ENCODE data around the gene MCC.

The MCC gene

DNA sequence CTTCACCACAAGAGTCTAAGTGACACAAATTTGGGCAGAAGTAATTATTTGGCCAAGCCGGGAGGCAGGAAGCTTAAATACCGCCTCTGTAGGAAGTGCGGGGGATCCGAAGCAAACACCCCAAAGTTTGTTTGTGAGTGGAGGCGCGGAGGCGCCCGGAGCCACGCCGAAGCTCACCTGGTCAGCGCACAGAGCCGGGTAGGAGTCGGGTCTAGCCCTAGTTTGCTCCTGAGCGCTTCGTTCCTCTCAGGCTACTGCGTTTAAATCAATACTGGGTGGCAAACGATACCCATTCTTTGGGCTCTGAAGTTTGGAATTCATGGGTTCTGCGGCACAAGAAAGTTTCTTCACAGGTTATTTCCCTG is 855 bp downstream of the MCC start:
- TF ChIP-seq TEAD4 (IDR thresholded peaks at IDR 0.05) (no peak), EGR1 (IDR thresholded peaks at IDR 0.05) (no peak), EP300 (IDR thresholded peaks at IDR 0.05; ENCODE audit: borderline replicate concordance) (no peak)
- TF ChIP-seq, protein P1, sequence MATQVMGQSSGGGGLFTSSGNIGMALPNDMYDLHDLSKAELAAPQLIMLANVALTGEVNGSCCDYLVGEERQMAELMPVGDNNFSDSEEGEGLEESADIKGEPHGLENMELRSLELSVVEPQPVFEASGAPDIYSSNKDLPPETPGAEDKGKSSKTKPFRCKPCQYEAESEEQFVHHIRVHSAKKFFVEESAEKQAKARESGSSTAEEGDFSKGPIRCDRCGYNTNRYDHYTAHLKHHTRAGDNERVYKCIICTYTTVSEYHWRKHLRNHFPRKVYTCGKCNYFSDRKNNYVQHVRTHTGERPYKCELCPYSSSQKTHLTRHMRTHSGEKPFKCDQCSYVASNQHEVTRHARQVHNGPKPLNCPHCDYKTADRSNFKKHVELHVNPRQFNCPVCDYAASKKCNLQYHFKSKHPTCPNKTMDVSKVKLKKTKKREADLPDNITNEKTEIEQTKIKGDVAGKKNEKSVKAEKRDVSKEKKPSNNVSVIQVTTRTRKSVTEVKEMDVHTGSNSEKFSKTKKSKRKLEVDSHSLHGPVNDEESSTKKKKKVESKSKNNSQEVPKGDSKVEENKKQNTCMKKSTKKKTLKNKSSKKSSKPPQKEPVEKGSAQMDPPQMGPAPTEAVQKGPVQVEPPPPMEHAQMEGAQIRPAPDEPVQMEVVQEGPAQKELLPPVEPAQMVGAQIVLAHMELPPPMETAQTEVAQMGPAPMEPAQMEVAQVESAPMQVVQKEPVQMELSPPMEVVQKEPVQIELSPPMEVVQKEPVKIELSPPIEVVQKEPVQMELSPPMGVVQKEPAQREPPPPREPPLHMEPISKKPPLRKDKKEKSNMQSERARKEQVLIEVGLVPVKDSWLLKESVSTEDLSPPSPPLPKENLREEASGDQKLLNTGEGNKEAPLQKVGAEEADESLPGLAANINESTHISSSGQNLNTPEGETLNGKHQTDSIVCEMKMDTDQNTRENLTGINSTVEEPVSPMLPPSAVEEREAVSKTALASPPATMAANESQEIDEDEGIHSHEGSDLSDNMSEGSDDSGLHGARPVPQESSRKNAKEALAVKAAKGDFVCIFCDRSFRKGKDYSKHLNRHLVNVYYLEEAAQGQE (IDR thresholded peaks at IDR 0.05; ENCODE audit: low read depth): no peak
- TF ChIP-seq, protein P2, sequence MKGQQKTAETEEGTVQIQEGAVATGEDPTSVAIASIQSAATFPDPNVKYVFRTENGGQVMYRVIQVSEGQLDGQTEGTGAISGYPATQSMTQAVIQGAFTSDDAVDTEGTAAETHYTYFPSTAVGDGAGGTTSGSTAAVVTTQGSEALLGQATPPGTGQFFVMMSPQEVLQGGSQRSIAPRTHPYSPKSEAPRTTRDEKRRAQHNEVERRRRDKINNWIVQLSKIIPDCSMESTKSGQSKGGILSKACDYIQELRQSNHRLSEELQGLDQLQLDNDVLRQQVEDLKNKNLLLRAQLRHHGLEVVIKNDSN (IDR thresholded peaks at IDR 0.05): no peak

DNA sequence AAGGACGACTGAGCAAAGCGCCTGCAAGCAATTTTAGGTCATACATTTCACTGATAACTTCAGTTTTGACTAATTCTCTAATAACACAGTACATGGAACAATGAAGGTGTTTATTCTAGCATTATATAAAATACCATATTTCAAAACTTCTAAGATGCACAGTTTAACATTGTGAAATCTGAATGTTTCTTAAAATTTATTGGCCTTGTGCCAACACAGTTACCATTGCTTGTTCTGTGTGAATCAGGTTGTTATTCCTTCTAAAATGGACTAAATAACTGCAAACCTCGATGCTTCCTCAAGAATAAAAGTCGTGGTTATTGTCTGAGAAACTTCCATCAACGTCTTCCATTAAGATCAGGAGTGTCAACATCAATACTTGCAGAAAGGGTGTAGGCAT is 8.0 kb downstream of the MCC start:
- TF ChIP-seq TEAD4 (IDR thresholded peaks at IDR 0.05): no peak
- TF ChIP-seq TCF12 (IDR thresholded peaks at IDR 0.05; ENCODE audit: low read depth): no peak
- TF ChIP-seq, protein P1 (IDR thresholded peaks at IDR 0.05; ENCODE audit: low read depth): no peak
- TF ChIP-seq RAD21 (IDR thresholded peaks at IDR 0.05; ENCODE audit: low read depth): no peak
- TF ChIP-seq, protein P3, sequence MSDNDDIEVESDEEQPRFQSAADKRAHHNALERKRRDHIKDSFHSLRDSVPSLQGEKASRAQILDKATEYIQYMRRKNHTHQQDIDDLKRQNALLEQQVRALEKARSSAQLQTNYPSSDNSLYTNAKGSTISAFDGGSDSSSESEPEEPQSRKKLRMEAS (IDR thresholded peaks at IDR 0.05): no peak
- TF ChIP-seq, protein P2 (IDR thresholded peaks at IDR 0.05): no peak
- TF ChIP-seq NFIC (IDR thresholded peaks at IDR 0.05): peak; percentile 60
- no peak for TF ChIP-seq ZBTB7A (IDR thresholded peaks at IDR 0.05; ENCODE audit: low read depth)

DNA sequence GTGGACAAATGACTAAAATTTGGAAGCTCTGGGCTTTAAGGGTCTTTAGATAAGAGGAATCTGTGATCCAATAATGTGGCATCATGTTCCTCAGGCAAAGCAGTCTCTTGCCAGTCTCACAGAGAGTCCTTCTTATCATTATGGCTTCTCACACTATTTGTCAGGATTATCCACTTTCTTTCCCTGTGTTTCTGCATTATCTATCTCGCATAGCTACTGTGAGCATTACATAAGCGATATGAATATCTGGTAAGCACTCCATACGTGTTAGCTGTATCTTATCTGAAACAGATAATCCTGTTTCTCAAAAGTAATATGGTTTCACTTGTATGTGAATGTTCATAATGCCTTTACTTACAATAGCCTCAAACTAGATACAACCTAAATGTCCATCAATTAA is 9.6 kb downstream of the MCC start:
- TF ChIP-seq NFIC (IDR thresholded peaks at IDR 0.05) (no peak), FOXM1 (IDR thresholded peaks at IDR 0.05; ENCODE audit: borderline replicate concordance, low read depth) (no peak), CEBPB (IDR thresholded peaks at IDR 0.05) (no peak), CREB1 (IDR thresholded peaks at IDR 0.05; ENCODE audit: low read depth) (no peak), YY1 (IDR thresholded peaks at IDR 0.05; ENCODE audit: low read depth) (no peak), TEAD4 (IDR thresholded peaks at IDR 0.05) (no peak), EGR1 (IDR thresholded peaks at IDR 0.05) (no peak), ZBTB7A (IDR thresholded peaks at IDR 0.05; ENCODE audit: low read depth) (no peak), RAD21 (IDR thresholded peaks at IDR 0.05; ENCODE audit: low read depth) (no peak)
- TF ChIP-seq, protein P1 (IDR thresholded peaks at IDR 0.05; ENCODE audit: low read depth): no peak
- TF ChIP-seq, protein P2 (IDR thresholded peaks at IDR 0.05): no peak
- TF ChIP-seq, protein P3 (IDR thresholded peaks at IDR 0.05): no peak

DNA sequence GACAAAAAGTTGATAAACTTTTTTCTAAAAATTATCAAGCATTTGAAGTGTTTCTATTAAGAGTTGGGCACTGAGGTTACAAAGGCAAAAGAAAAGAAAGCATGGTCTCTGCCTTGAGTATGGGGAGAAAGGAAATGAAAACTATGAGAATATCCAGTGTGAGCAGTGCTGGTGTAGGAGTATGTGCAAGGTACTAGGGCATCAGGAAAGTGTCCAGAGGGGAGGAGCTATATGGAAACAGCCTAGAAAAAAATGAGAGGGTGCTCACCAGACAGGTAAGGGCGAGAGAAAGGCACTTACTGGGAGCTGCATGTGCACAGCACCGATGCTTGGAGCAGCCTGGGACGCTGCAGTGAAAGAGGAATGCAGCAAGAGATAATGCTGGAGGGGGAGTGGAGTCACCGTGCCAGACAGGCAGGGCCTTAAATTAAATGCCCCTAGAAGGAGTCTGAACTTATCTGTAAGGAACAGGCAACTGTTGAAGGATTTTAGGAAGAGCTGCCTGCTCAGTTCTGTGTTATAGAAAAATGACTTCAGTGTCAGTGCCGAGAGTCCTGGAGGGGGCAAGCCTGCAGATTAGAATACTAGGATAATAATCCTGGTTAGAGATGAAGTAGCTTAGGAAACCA is 14.0 kb downstream of the MCC start:
- TF ChIP-seq TAF1 (IDR thresholded peaks at IDR 0.05; ENCODE audit: low read depth) (no peak), FOXM1 (IDR thresholded peaks at IDR 0.05; ENCODE audit: borderline replicate concordance, low read depth) (no peak)
- TF ChIP-seq, protein P1 (IDR thresholded peaks at IDR 0.05; ENCODE audit: low read depth): no peak

Data from Ishikawa (cell line).